ENCODE measurements around the gene BRD3. TPM values are rescaled to one million over a fixed set of nuclear protein-coding genes. Genes with fewer than 3 reads are reported as not detected.

Gene BRD3
- polyA plus RNA-seq, 3 donors: 16.4 to 18.2 (median 17.1) TPM

DNA sequence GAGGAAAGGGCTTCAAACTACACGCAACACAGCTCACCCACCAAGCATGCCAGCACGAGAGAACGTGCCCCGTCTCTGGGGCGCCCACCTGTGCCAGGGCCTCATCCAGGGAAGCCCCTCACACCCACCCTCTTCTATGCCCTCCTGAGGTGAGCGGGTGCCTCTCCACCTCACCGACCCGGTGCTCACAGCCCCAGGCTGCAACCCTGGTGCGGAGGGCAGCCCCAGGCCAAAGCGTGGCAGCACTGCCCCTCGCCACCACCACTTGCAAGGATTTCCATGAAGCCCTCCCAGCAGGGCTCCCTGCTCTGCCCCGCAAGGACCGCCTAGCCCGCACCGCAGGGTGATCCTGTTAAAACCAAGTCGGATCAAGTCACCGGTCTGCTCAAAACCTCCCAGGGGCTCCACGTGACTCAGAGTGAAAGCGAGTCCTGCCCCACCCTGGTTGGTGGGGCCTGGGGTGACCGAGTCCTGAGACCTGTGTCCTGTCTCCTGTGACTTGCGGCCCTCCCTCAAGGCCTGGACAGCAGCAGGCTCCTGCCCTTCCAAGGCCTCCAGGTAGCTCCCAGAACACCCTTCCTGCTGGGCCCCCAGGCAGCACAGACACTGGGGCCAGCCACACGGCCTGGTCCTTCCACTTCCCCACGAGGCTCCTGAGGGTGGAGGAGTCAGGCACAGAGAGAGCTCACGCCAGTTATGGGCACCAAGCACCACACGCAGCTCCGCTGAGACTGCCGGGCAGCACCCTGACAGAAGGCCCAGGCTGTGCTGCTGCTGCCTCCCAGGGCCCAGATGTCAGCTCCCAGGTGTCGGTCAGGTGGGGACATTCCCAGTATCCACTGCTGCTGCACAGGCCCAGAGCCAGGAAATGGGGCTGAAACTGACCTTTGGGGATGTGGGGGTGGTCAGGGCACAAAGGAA, 12.7 kb downstream of the BRD3 start:
- H3K27me3 Mint-ChIP-seq (ENCODE audit: low read depth in 3 of 3): peaks cover 0 to 5% (median 1%) of the 10 kb centered on the region in 3 donors
- H3K27ac Mint-ChIP-seq: peak overlapping the region in 3 of 7 donors; percentile 26 to 63 (median 56)
- intact Hi-C loops (cut with micrococcal nuclease): loop anchor here in 1 of 2 donors (10.0 kb wide), 1 partner anchor 880 kb away; no protein-coding TSS in a partner anchor
- Histone ChIP-seq H3K4me2 (replicated peaks; ENCODE audit: extremely low read depth, low read length, poor library complexity, severe bottlenecking) (no peak overlapping the region), H3K9ac (ENCODE audit: insufficient read depth, low read length, poor library complexity, severe bottlenecking) (no peak overlapping the region), H3K9me3 (replicated peaks in 1 of 2; ENCODE audit: control insufficient read depth in 1 of 2, insufficient read depth in 1 of 2, low read length in 2 of 2) (no peaks in the 10 kb centered on the region), H3K27me3 (ENCODE audit: control insufficient read depth in 2 of 2, insufficient read depth in 2 of 2, low read length in 2 of 2) (no peaks in the 10 kb centered on the region), H3K27ac (ENCODE audit: low read depth in 1 of 2, low read length in 2 of 2) (peak overlapping the region in 1 of 2 donors; percentile 20), H3K4me1 (ENCODE audit: control insufficient read depth in 1 of 2, insufficient read depth in 2 of 2, low read length in 2 of 2) (peaks cover 38 to 45% of the 10 kb centered on the region in 2 donors), H4K20me1 (ENCODE audit: insufficient read depth, low read length) (peaks cover 97% of the 10 kb centered on the region), H3K36me3 (replicated peaks in 1 of 2; ENCODE audit: control insufficient read depth in 1 of 2, insufficient read depth in 2 of 2, low read length in 2 of 2) (peaks cover 36 to 57% of the 10 kb centered on the region in 2 donors), H2AFZ (ENCODE audit: insufficient read depth, low read depth, low read length, poor library complexity, severe bottlenecking) (no peak overlapping the region), H3K79me2 (ENCODE audit: insufficient read depth, low read length) (peaks cover 68% of the 10 kb centered on the region), H3K4me3 (replicated peaks in 1 of 3; ENCODE audit: low read depth in 2 of 3, low read length in 3 of 3) (no peak overlapping the region)
- peaks cover 43 to 58% of the 10 kb centered on the region in 2 donors for H3K36me3 Mint-ChIP-seq
- peaks cover 44% of the 10 kb centered on the region for H3K4me1 Mint-ChIP-seq
- no peak for DNase-seq
- WGBS (ENCODE audit: insufficient coverage): 83% methylated on average over 27 of the region's 28 CpGs
- TF ChIP-seq, protein P1, sequence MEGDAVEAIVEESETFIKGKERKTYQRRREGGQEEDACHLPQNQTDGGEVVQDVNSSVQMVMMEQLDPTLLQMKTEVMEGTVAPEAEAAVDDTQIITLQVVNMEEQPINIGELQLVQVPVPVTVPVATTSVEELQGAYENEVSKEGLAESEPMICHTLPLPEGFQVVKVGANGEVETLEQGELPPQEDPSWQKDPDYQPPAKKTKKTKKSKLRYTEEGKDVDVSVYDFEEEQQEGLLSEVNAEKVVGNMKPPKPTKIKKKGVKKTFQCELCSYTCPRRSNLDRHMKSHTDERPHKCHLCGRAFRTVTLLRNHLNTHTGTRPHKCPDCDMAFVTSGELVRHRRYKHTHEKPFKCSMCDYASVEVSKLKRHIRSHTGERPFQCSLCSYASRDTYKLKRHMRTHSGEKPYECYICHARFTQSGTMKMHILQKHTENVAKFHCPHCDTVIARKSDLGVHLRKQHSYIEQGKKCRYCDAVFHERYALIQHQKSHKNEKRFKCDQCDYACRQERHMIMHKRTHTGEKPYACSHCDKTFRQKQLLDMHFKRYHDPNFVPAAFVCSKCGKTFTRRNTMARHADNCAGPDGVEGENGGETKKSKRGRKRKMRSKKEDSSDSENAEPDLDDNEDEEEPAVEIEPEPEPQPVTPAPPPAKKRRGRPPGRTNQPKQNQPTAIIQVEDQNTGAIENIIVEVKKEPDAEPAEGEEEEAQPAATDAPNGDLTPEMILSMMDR (IDR thresholded peaks at IDR 0.05): no peak
- no peak overlapping the region for H3K4me3 Mint-ChIP-seq
- H3K9me3 Mint-ChIP-seq: no peaks in the 10 kb centered on the region

DNA sequence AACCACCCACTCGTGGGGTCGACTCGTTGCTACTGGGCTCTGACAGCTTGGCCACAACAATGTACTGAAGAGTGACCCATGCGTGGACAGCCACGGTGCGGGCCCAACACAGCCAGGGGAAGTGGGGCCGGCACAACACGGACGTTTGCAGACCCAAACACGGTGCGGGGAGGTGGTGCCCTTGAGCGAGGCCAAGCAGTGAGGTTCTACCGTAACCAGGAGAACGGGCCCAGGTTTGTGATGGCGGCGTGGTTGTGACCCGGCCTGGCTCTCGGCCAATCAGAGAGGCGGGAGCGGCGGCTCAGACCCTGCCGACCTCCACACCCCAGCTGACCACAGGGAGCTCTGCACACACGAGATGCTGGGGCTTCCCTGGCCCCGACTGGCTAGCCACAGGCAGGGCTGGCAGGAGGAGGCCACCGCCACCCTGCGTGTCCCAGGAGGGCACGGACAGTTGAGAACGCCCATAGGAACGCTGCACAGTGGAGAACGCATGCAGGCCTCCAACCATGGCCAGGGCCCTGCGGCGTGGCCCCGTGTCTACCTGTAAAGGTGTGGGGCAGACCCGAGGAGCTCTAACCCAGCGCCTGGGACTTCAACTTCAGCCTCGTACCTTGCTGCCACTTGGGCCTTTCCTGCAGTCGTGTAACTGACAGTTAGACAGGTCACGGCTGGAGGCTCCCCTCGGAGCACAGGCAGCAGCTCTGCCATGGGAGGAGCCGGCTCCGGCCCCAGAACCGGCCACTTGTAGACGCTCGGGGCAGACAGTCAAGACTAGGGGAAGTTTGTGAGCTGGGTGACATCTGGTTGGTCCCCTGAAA, 13.7 kb downstream of the BRD3 start:
- Histone ChIP-seq H3K27ac (ENCODE audit: low read depth in 1 of 2, low read length in 2 of 2) (no peak overlapping the region), H3K36me3 (replicated peaks in 1 of 2; ENCODE audit: control insufficient read depth in 1 of 2, insufficient read depth in 2 of 2, low read length in 2 of 2) (peaks cover 46 to 67% of the 10 kb centered on the region in 2 donors), H3K27me3 (ENCODE audit: control insufficient read depth in 2 of 2, insufficient read depth in 2 of 2, low read length in 2 of 2) (no peaks in the 10 kb centered on the region), H3K4me1 (ENCODE audit: control insufficient read depth in 1 of 2, insufficient read depth in 2 of 2, low read length in 2 of 2) (peaks cover 28 to 35% of the 10 kb centered on the region in 2 donors), H3K4me3 (replicated peaks in 1 of 3; ENCODE audit: low read depth in 2 of 3, low read length in 3 of 3) (no peak overlapping the region), H2AFZ (ENCODE audit: insufficient read depth, low read depth, low read length, poor library complexity, severe bottlenecking) (no peak overlapping the region), H3K4me2 (replicated peaks; ENCODE audit: extremely low read depth, low read length, poor library complexity, severe bottlenecking) (no peak overlapping the region), H3K79me2 (ENCODE audit: insufficient read depth, low read length) (peaks cover 62% of the 10 kb centered on the region), H4K20me1 (ENCODE audit: insufficient read depth, low read length) (peaks cover 97% of the 10 kb centered on the region), H3K9ac (ENCODE audit: insufficient read depth, low read length, poor library complexity, severe bottlenecking) (no peak overlapping the region), H3K9me3 (replicated peaks in 1 of 2; ENCODE audit: control insufficient read depth in 1 of 2, insufficient read depth in 1 of 2, low read length in 2 of 2) (no peaks in the 10 kb centered on the region)
- peaks cover 0 to 5% (median 1%) of the 10 kb centered on the region in 3 donors for H3K27me3 Mint-ChIP-seq (ENCODE audit: low read depth in 3 of 3)
- no peaks in the 10 kb centered on the region for H3K9me3 Mint-ChIP-seq
- peaks cover 34% of the 10 kb centered on the region for H3K4me1 Mint-ChIP-seq
- H3K4me3 Mint-ChIP-seq: no peak overlapping the region
- no peak for DNase-seq
- H3K27ac Mint-ChIP-seq: peak overlapping the region in 2 of 7 donors; percentile 30 to 57
- peaks cover 50 to 67% of the 10 kb centered on the region in 2 donors for H3K36me3 Mint-ChIP-seq
- 93% methylated on average over 30 of the region's 44 CpGs for WGBS (ENCODE audit: insufficient coverage)
- intact Hi-C loops (cut with micrococcal nuclease): loop anchor here in 1 of 2 donors (10.0 kb wide), 1 partner anchor 881 kb away; no protein-coding TSS in a partner anchor
- TF ChIP-seq, protein P1 (IDR thresholded peaks at IDR 0.05): no peak
